COLO668 (cell line): Measurements from ENCODE around the gene KBTBD8.

Experiments used
- DNase-seq: peaks from one replicate; lab custom pipeline; 2025; ENCODE audit not compliant: unreplicated experiment; lab: John Stamatoyannopoulos, UW

The KBTBD8 gene

DNA sequence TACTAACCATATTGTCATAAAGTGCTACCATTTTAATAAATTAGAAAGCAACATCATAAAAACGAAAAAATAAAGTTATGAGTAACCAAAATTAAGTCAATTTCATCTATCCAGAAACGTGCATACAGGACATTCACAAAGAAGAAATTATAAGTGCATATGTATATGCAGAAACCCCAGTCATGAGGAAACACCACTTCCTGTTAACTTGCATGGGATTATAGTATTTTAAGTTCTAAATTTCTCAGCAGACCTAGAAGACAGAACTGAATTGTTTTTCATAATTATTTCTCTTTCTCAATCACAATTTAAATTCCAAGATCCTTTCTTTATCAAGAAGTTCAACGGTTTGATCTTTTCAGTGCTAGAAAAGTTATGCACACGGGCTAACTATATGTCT is 1.4 kb upstream of the KBTBD8 start:
- DNase-seq: no peak

DNA sequence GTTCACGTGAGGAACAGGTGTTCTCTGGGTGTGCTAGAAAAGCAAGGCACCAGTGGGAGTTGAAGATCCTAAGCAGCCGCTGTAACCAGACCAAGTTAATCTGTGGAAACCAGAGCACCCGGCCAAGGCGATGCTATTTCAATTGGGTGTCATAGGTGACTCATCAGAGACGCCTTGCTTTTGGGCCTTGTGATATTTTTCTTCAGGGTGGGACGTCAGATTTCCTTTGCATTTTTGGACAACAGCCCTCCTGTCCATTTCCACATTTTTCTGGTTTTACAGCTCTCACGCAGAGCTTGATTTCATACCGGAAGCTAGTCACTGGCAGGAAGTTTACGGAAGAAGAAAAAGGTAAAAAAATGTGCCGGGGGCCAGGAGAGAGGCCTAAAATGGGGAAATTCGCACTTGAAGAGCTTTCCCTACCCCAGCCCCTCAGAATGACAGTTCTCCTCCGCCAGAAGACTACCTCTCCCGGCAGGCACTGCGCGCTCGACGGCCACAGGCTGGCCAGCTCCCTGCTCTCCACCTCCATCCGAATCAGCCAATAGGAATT is 471 bp upstream of the KBTBD8 start:
- DNase-seq: no peak

DNA sequence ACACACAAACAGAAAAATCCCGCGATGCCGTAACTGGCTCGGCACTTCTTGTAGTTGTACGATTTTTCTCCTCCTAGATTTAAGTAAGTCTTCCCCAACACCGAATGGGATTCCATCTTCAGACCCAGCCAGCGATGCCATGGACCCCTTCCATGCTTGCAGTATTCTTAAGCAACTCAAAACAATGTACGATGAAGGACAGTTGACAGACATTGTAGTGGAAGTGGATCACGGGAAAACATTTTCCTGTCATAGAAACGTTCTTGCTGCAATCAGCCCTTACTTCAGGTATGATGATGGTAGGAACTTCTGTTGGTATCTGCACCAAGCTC is 763 bp downstream of the KBTBD8 start:
- no peak for DNase-seq

DNA sequence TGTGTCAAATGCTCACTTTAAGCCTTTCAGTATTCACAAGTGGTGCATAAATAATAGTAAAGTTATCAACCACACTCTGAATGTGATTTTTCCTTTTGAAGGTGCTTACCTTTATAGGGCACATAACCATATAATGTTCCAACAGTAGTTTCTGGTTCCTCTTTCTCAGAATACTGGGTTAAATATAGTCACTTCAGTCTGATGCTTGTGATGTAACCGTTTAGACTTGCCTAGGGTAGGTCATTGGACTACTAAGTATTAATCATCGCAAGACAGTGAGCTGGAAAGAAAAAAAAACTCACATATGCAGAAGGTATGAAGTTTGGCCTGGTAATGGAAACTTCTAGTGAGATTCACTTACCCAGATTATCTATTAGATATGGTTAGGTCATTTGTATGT is 1.9 kb downstream of the KBTBD8 start:
- no peak for DNase-seq

DNA sequence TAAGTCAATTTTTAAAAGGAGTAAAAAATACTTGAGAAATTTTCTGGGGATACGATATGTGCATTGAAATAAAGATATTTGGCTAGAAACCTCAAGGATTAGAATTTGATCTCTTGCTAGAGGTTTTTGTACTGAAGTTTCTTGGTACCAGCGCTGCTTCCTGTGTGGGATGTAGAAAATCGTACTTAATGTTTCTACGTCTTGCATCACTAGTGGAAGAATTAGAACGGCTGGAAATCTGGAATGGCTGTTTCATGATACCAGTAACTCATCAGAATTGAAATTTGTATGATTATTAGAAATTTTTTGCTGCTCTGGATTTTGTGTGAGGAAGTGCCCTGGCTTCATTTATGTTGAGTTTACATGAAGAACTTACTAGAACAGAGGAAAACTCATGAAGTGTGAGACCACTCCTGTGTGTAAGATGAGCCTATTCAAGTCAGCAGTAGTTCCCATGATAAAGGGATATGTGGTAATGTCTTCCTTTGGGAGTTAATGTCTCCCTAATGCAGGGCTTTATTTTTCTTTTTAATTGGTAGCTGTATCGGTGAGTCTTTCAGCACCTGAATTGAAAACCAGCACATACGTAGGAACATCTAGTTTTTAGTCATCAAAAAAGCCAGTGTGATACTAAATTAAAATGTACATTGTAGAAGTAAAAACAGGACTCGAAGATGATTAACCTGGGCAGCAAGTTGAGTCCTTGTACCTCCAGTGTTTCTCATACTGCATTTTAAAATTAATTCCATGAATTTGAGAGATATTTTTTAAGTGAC is 3.2 kb downstream of the KBTBD8 start:
- no peak for DNase-seq

DNA sequence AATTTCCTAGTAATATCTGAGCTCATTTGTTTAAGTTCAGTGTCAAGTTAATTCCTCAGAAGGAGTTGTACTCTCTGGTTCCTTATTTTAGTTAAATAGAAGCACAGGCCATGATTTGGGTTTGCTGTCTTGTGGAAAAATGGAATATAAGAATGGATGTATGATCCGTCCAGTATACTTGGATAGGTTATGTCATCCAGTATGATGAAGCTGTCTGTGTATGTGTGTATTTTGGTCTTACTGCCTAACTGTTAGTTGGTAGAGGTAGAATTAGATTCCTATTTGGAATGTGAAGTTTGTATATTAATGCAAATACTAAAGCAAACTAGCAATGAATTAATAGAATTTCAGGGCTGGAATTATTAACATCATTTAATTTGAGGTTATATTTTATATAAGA is 7.9 kb downstream of the KBTBD8 start:
- no peak for DNase-seq

DNA sequence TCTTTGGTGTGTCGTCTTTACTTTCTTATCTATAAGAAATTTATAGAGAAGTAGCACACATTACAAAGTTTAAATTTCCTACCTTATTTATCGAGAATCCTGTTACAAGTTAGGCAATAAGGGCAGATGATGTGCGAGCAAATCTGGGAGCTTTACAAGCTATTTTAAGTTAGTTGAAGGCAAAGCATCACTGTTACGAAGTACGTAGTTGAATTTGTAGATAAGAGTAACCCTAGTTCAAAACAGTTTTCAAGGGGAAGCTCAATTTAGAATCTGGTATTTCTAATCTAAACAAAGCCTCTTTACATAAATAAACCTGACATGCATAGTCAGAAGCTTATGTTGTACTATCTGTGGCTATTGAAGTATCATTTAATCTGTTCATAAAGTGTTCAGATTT is 8.4 kb downstream of the KBTBD8 start:
- no peak for DNase-seq

DNA sequence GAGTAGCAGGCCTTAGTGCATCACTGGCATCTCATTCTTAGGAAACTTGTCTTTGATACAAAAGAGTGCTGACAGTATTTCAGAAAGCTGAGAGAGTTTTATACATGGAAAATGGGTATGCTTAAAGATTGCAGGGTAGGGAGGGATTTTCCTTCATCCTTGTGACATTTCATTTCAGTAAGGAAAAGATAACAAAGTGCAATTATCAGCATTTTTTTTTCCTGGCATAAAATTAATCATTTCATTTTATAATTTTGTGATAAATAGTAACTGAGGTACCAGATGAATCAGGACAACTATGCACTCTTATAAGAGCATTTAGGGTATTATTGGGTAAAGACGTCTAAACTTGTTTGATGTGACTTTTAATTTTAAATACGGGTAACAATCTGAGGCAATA is 10.3 kb downstream of the KBTBD8 start:
- no peak for DNase-seq

DNA sequence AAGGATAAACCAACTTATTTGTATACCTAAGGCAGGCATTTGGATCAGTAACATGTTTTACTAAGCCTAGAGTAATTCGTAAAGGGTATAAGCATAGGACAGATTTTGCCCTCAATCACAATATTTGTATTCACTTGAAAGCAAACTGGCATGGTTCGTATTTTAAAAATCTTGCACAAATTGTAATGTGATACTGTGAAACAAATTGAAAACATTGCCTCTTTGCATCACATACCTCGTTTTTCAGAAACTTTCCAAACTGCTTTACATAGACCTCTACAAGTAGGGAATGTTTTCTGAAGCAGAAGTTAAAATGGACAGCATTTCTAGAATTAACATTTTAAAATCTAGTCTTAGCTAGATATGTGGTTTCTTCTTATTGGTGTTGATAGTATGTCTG is 11.6 kb downstream of the KBTBD8 start:
- DNase-seq: no peak

DNA sequence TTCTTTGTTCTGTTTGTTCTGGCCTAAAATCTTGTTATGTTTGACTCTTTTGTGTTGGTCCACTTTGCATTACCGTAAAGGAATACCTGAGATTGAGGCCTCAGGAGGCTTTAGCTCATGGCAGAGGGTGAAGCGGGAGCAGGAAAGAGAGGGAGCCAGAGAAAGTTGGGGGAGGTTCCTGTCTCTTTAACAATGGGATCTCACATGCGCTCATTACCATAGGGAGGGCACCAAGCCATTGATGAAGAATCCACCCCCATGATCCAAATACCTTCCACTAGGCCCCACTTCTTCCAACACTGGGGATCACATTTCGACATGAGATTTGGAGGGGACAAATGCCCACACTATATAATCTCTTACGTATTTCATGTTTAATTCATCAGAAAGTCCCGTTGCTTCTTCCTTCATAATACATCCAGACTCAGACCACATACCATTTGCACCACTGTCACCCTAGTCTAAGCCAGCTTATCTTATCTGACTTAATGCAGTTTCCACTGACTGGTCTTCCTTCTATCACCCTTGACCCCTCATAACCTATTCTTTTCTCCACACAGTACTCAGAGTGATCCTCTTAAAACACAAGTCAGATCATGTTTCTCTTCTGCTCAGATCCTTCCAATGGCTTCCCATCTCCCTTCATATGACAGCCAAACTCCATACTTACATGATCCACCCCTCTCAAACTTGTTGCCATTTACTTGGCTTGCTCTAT is 13.5 kb downstream of the KBTBD8 start:
- DNase-seq: no peak

DNA sequence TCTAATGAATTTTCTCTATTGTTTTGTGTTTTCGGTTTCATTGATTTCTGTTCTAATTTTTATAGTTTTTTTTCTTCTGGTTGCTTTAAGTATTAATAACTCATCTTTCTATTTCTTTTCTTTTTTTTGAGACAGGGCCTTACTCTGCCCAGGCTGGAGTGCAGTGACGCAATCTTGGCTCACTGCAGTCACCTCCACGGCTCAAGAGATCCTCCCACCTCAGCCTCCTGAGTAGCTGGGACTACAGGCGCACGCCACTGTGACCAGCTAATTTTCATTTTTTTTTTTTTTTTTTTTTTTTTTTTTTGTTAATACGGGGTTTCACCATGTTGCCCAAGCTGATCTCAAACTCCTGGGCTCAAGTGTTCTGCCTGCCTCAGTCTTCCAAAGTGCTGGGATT is 14.5 kb downstream of the KBTBD8 start:
- DNase-seq: no peak

DNA sequence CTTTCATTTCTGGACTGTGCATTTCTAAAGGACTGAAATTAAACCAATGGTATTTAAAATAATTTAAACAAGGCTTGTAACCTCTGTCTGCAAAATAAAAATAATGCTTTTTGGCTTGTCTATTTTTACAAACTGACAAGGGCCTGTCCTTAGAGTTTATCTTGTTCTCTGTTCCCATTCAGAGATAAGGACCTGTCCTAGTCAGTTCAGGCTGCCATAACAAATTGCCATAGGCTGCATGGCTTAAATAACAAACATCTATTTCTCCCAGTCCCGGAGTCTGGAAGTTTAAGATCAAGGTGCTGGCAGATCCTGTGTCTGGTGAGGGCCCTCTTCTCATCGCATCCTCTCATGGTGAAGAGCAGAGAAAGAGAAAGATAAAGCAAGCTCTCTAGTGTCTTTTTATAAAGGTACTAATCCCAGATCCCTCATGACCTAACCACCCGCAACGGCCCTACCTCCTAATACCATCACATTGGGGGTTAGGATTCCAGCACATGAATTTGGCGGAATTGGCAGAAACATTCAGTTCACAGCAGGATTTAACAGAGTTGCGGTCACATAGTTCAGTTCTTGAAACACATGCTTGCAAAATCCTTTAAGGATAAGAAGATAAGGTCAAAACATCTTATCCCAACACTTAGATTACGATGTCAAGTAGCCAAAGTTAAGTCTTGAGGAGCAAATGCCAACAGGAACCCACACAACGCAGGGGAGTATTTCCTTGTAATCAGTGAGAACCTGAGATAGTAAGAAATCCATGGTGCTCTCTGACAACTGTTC is 17.8 kb downstream of the KBTBD8 start:
- no peak for DNase-seq

DNA sequence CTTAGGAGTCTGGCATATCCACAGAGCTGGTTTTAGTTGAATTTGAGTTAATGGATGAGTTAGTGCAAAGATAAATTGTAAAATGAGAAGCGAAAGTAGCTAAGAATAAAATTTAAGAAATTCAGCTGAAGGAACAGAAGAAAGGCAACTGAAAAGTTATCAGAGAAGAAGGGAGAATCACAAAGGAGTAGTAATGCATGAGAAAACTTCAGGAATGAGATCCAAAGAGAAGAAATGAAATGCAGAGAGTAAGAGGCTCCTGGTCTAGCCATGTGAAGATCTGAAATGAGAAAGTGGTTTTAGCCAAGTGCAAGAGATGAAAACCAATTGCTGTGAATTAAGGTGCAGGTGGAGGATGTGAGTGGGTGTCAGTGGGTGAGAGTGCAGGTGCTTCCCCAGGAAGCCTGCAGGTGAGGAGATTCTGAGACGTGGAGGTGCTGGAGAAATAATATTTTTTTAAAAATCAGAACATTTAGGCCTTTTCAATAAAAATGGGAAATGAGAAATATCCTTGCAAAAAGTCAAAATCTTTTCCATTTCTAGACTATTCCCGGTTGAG is 18.5 kb downstream of the KBTBD8 start:
- no peak for DNase-seq

DNA sequence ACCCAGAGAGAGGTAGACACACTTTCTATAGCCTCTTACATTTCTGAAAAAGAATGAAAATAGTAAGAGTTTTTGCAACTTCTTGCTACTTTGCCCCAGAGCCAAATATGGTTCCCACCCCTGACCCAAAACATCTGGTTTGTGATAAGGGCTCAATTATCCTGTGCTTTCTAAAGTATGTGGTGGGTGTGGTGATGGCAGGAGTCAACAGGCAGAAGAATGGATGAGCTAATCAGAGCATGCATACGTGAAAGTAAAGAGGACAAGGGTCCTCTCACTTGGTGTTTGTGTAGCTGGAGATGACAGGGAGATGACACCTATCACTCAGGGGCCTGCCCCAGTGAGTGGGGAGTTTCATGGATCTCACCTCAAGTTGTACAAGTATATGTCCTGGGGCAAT is 19.1 kb downstream of the KBTBD8 start:
- no peak for DNase-seq

DNA sequence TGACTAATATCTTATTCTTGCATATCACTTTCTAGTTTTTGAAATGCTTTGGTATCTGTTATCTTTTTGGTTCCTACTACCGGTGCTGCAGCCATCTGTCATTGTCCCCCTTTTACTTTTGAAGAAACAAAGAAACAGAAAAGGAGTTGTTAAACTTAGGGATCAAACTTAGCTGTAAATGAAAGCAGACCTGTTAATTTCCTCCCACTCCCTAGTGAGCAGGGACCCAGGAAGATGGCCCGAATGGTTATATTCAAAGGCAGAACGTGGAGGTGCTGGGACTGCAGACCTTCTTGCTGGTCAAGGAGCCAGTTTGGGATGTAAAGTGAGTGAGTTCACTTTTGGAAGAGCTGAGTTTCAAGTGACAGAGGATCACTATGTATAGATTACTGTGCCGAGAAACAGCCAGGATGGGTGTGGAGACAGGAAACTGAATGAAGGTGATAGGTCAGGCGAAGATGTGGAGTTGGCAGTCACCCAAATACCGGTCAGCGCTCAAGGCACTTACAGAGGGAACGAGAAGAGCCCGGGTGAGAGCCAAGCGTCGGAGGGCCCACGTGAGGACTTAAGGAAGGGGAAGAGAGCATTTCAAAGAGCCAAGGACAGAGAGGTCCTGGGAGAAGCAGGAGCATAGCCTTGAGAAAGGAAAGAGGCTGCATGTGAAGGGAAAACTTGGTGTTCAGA is 20.1 kb downstream of the KBTBD8 start:
- peak; percentile 2 for DNase-seq

DNA sequence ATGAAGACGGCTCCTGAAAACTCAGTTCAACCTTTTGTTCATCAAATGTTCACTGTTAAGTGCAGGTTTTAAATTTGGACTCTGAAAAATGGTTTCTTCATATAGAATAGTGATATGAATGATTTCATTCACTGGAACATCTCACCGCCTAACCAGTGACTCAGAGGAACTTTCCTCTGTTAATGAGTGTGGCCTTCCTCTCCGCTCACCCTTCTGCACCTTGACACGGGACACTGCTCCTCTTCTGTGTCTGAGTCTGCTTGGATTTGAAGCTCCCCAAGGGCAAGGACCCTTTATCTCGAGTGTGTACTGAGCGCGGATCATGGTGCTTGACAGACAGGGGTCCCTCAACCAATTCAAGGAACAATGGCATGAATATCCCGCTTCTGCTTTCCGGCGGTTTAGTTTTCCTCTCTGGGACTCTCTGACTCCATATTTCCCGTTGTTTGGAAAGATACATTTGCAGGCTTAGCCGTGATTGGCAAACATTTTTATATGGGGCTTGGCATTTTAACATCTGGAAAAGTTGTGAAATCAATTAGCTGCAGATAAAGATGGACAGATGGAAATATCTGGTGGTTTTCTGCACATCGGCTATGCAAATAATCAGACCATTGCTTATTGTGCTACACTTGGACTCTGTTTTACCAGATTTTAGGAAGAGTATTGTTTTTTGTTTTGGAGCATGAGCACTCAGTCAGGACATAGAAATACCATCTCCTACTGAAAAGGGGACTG is 20.9 kb downstream of the KBTBD8 start:
- DNase-seq: no peak

DNA sequence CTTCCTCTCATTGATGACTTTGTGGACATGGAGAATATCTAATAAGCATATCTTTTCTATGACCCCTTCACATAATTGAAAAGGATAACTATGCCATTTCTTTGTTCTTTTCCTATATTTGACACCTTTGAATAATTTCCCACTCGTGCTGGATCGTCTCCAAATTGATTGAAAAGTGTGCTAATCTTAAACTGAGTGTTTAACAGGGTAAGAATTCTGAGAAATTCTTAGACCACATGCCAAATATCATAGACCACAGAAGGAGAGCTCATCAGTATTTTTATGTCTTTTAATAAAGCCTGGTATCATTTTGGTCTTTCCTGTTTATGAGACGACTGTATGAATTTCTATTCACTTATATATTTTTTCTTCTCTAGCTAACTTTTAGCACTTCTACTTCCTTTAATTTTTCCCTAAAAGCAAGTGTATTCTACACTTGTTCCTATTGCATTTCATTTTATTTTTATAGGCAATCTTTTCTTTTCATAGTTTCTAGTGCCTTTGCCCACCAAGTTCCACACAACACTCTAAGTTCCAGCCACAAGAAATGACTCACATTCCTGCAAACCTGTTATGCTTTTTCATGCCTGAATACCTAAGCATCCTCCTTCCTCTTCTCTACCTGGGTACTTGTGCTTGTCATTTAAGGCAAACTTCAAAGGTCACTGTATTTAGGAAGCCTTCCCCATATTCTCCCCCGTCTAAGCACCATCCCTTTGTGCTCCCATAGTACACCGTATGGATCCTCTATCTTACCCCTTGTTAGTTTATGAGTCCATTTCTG is 30.1 kb downstream of the KBTBD8 start:
- DNase-seq: no peak

DNA sequence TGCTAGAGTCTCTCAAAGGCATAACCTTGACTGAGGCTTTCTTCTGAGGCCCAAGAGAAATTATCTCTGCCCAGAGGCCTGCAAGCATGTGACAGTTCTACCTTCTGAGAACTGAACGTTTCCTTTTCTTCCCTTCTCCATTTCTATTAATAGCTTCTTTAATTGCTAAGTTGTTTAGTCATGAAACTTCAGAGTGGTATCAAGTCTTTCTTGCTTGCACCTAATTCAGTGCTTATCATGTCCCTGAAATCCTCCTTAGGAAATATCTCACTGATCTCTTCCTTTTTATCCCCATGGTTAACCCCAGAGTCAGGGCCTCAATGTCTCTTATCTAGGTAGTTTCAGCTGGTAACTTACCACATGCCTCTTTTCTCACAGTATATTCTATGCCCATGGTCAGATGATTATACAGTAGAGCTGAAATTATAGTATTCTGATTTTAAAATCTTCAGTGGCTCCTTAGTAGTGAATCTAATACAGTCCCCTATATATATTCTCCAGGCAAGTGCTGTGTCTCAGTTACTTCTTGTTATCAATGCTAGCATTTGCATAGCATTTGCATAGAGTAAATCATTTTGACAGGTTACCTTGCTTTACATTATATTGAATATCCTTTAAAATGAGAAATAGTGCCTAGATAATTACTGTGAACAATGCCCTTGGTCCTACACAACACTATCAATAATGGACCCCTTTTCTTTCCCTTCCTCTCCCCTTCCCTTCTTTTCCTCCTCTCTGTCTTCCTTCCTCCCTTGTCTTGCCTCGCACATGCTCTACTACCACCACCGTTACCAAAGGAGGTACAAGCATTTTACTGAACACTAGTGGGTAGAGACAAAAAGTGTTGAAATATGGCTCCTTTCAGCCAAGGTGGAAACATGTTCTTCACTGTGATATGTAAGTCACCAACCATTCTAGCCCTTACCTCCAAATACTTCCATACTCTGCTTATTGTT is 33.0 kb downstream of the KBTBD8 start:
- DNase-seq: no peak
